Neutrophil (primary cell): ENCODE measurements around the gene CPNE6.

ENCODE experiments used
- H3K27ac ChIP-seq: fragments of 200-600 bp; sonication (generic); 2 replicates; pipeline ENCODE4 v1.5.1; 2016; ENCODE audit warnings: mild to moderate bottlenecking, moderate library complexity
- H3K27me3 ChIP-seq: fragments of 200-600 bp; sonication (generic); 2 replicates; pipeline ENCODE4 v1.6.0; 2016; ENCODE audit warnings: mild to moderate bottlenecking
- H3K36me3 ChIP-seq: fragments of 200-600 bp; sonication (generic); 2 replicates; pipeline ENCODE4 v1.5.1; 2017
- H3K4me1 ChIP-seq, 2 experiments: fragments of 200-600 bp in 1 of 2; sonication (generic) in 1 of 2; 1 replicate in 1 of 2; 2 replicates in 1 of 2; pipeline versions ENCODE4 v1.5.1 to v1.6.1; 2013 to 2016; ENCODE audit warnings: low read depth in 1 of 2, low read length in 1 of 2, mild to moderate bottlenecking in 1 of 2, moderate library complexity in 1 of 2; ENCODE audit not compliant: control insufficient read depth in 1 of 2, insufficient read depth in 1 of 2
- H3K4me3 ChIP-seq, 2 experiments: fragments of 200-600 bp in 1 of 2; sonication (generic) in 1 of 2; 1 replicate in 1 of 2; 2 replicates in 1 of 2; pipeline ENCODE4 v1.5.1; 2013 to 2016; ENCODE audit warnings: low read depth in 1 of 2, low read length in 1 of 2, mild to moderate bottlenecking in 1 of 2, moderate library complexity in 1 of 2
- H3K9me3 ChIP-seq: fragments of 200-600 bp; sonication (generic); 2 replicates; pipeline ENCODE4 v1.5.1; 2016
- CTCF ChIP-seq: fragments of 200-600 bp; sonication (generic); IDR thresholded peaks from 2 replicates; pipeline ENCODE4 v1.5.1; 2016; ENCODE audit warnings: antibody characterized with exemption

Gene CPNE6

GRCh38 chr14:24062216-24062980 is 9.0 kb upstream of the CPNE6 start:
- TF ChIP-seq CTCF: no peak

GRCh38 chr14:24063263-24063836 is 8.0 kb upstream of the CPNE6 start:
- no peaks in the 10 kb centered on the region for H3K9me3 ChIP-seq
- no peak for TF ChIP-seq CTCF

More at GRCh38 chr14:24062216-24062980, 9.0 kb upstream of the CPNE6 start:
- Histone ChIP-seq H3K4me3 (no peak overlapping the region), H3K9me3 (no peaks in the 10 kb centered on the region), H3K4me1 (no peaks in the 10 kb centered on the region), H3K27ac (no peak overlapping the region), H3K36me3 (no peaks in the 10 kb centered on the region), H3K27me3 (no peaks in the 10 kb centered on the region)

GRCh38 chr14:24064091-24064795 is 7.1 kb upstream of the CPNE6 start:
- no peak overlapping the region for H3K4me3 ChIP-seq
- H3K27ac ChIP-seq: no peak overlapping the region

More at GRCh38 chr14:24063263-24063836, 8.0 kb upstream of the CPNE6 start:
- Histone ChIP-seq H3K4me1 (no peaks in the 10 kb centered on the region), H3K4me3 (no peak overlapping the region), H3K27me3 (no peaks in the 10 kb centered on the region), H3K27ac (no peak overlapping the region), H3K36me3 (no peaks in the 10 kb centered on the region)

GRCh38 chr14:24064856-24065255 is 6.5 kb upstream of the CPNE6 start:
- Histone ChIP-seq H3K27ac (no peak overlapping the region), H3K4me3 (no peak overlapping the region), H3K27me3 (no peaks in the 10 kb centered on the region), H3K4me1 (peaks cover 3 to 6% of the 10 kb centered on the region in 2 experiments), H3K9me3 (no peaks in the 10 kb centered on the region), H3K36me3 (no peaks in the 10 kb centered on the region)
- no peak for TF ChIP-seq CTCF

More at GRCh38 chr14:24064091-24064795, 7.1 kb upstream of the CPNE6 start:
- Histone ChIP-seq H3K9me3 (no peaks in the 10 kb centered on the region), H3K36me3 (no peaks in the 10 kb centered on the region), H3K4me1 (no peaks in the 10 kb centered on the region), H3K27me3 (no peaks in the 10 kb centered on the region)
- no peak for TF ChIP-seq CTCF

- H3K27ac ChIP-seq: no peak overlapping the region
- H3K9me3 ChIP-seq: no peaks in the 10 kb centered on the region
- no peaks in the 10 kb centered on the region for H3K27me3 ChIP-seq
- no peak for TF ChIP-seq CTCF
- H3K4me3 ChIP-seq: no peak overlapping the region
- no peaks in the 10 kb centered on the region for H3K36me3 ChIP-seq
- peaks cover 9 to 12% of the 10 kb centered on the region in 2 experiments for H3K4me1 ChIP-seq
These were observed 6.0 kb upstream of the CPNE6 start for GRCh38 chr14:24065408-24065807.
